HepG2 (cell line): Measurements from ENCODE around the gene ARCN1. TPM values are rescaled to one million over a fixed set of nuclear protein-coding genes. Genes with fewer than 3 reads are reported as not detected.

Experiments used
- AHR ChIP-seq: IDR thresholded peaks from 2 replicates; pipeline ENCODE4 v1.6.1; 2018; ENCODE audit warnings: missing genetic modification reagents, missing compliant biosample characterization
- CBX1 ChIP-seq: IDR thresholded peaks from one replicate; pipeline ENCODE4 v1.6.1; 2016; ENCODE audit warnings: antibody characterized with exemption, low read depth
- EP300 ChIP-seq, 3 experiments: sonication (generic) in 1 of 3; formaldehyde crosslinking in 1 of 3; IDR thresholded peaks; 2 replicates each; pipeline versions ENCODE4 v1.5.1 to v1.6.1; 2011 to 2020; ENCODE audit warnings: low read depth in 2 of 3, low read length in 2 of 3, borderline replicate concordance in 1 of 3, improper control_type of control experiment in 1 of 3, mild to moderate bottlenecking in 1 of 3, missing genetic modification reagents in 1 of 3, moderate library complexity in 1 of 3
- IRF2 ChIP-seq: IDR thresholded peaks from 2 replicates; pipeline ENCODE4 v1.6.1; 2018; ENCODE audit warnings: missing genetic modification reagents, missing compliant biosample characterization
- KDM1A ChIP-seq: IDR thresholded peaks from 2 replicates; pipeline ENCODE4 v1.6.1; 2016; ENCODE audit warnings: missing compliant biosample characterization
- KMT2B ChIP-seq: IDR thresholded peaks from 2 replicates; pipeline ENCODE4 v1.6.1; 2016; ENCODE audit warnings: missing genetic modification reagents, missing compliant biosample characterization
- YEATS2 ChIP-seq: sonication (generic); formaldehyde crosslinking; IDR thresholded peaks from 2 replicates; pipeline ENCODE4 v1.4.0; 2020; ENCODE audit warnings: missing genetic modification reagents, borderline replicate concordance
- polyA plus RNA-seq, 8 experiments: library from polyadenylated mRNA; depleted of rRNA in 3 of 8; stranded (reverse) in 7 of 8; unstranded in 1 of 8; fragments of >200 nt; fragmentation: Illumina TruSeq in 4 of 8; extraction: Trizol in 4 of 8; gene quantifications; 2 replicates each; pipeline versions ENCODE4 v1.2.1 to v1.2.3, GENCODE V29; 2011 to 2016; ENCODE audit warnings: low read depth in 4 of 8, missing spikeins in 1 of 8, mixed read lengths in 1 of 8; ENCODE audit not compliant: insufficient read depth in 1 of 8
- total RNA-seq, 5 experiments: library from RNA; depleted of rRNA; stranded (reverse); fragments of >200 nt; fragmentation: Illumina TruSeq; extraction: Trizol; gene quantifications; 2 replicates each; pipeline ENCODE4 v1.2.3, GENCODE V29; 2016; ENCODE audit warnings: low read depth in 1 of 5
- TF ChIP-seq, protein P1 (sequence below): sonication (generic); formaldehyde crosslinking; IDR thresholded peaks from 2 replicates; pipeline ENCODE4 v1.4.0; 2020; ENCODE audit warnings: missing genetic modification reagents
- TF ChIP-seq, protein P2 (sequence below): sonication (generic); formaldehyde crosslinking; IDR thresholded peaks from 2 replicates; pipeline ENCODE4 v1.5.1; 2020; ENCODE audit warnings: mild to moderate bottlenecking, missing genetic modification reagents, borderline replicate concordance
- TF ChIP-seq, protein P3 (sequence below): sonication (generic); formaldehyde crosslinking; IDR thresholded peaks from 2 replicates; pipeline ENCODE4 v1.5.0; 2020; ENCODE audit warnings: missing genetic modification reagents, mild to moderate bottlenecking, borderline replicate concordance
- TF ChIP-seq, protein P4 (sequence below): sonication (generic); formaldehyde crosslinking; IDR thresholded peaks from 2 replicates; pipeline ENCODE4 v1.4.0; 2020; ENCODE audit warnings: mild to moderate bottlenecking, missing genetic modification reagents
- TF ChIP-seq, protein P5 (sequence below): sonication (generic); formaldehyde crosslinking; IDR thresholded peaks from 2 replicates; pipeline ENCODE4 v1.5.0; 2020; ENCODE audit warnings: missing genetic modification reagents
- TF ChIP-seq, protein P6 (sequence below): sonication (generic); formaldehyde crosslinking; IDR thresholded peaks from 2 replicates; pipeline ENCODE4 v1.5.0; 2020; ENCODE audit warnings: missing genetic modification reagents

The ARCN1 gene
- total and polyA plus RNA-seq, 2 of the 13 experiments (the other 11 are each of a cell fraction or from before 2014, with no cell fraction given), result 148 to 200 TPM

DNA sequence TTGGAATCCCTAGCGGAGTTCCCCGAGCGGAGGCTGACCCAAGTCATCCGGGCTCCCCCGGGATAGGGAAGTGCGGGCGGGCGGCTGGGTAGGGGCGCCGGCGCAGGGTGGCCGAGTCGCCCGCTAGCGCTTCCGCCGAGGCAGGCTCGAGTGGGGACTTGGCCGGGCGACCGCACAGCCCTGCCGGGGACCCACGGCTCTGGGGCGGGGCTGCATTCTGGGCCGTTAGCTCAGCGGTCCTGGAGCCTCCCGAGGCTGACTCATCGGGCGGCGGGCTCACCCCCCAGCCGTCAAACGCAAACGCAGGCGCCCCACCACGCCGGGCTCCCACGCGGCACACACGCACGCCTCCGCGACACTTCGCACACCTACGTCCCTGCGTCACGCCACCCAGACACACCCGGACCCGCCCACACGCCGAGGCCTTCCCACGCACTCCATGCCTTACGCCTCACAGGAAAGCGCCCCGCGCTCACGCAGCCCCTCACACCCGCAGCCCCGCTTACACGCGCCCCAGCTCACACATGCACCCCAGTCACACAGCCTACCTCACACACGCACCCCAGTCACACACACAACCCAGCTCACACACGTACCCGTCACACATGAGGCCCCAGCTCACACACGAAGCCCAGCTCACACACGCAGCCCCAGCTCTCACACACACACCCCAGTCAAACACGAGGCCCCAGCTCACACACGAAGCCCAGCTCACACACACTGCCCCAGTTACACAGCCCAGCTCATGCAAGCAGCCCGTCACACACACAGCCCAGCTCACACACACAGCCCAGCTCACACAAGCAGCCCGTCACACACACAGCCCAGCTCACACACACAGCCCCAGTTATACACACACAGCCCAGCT is 36.4 kb downstream of the ARCN1 start (continued):
- TF ChIP-seq, protein P1, sequence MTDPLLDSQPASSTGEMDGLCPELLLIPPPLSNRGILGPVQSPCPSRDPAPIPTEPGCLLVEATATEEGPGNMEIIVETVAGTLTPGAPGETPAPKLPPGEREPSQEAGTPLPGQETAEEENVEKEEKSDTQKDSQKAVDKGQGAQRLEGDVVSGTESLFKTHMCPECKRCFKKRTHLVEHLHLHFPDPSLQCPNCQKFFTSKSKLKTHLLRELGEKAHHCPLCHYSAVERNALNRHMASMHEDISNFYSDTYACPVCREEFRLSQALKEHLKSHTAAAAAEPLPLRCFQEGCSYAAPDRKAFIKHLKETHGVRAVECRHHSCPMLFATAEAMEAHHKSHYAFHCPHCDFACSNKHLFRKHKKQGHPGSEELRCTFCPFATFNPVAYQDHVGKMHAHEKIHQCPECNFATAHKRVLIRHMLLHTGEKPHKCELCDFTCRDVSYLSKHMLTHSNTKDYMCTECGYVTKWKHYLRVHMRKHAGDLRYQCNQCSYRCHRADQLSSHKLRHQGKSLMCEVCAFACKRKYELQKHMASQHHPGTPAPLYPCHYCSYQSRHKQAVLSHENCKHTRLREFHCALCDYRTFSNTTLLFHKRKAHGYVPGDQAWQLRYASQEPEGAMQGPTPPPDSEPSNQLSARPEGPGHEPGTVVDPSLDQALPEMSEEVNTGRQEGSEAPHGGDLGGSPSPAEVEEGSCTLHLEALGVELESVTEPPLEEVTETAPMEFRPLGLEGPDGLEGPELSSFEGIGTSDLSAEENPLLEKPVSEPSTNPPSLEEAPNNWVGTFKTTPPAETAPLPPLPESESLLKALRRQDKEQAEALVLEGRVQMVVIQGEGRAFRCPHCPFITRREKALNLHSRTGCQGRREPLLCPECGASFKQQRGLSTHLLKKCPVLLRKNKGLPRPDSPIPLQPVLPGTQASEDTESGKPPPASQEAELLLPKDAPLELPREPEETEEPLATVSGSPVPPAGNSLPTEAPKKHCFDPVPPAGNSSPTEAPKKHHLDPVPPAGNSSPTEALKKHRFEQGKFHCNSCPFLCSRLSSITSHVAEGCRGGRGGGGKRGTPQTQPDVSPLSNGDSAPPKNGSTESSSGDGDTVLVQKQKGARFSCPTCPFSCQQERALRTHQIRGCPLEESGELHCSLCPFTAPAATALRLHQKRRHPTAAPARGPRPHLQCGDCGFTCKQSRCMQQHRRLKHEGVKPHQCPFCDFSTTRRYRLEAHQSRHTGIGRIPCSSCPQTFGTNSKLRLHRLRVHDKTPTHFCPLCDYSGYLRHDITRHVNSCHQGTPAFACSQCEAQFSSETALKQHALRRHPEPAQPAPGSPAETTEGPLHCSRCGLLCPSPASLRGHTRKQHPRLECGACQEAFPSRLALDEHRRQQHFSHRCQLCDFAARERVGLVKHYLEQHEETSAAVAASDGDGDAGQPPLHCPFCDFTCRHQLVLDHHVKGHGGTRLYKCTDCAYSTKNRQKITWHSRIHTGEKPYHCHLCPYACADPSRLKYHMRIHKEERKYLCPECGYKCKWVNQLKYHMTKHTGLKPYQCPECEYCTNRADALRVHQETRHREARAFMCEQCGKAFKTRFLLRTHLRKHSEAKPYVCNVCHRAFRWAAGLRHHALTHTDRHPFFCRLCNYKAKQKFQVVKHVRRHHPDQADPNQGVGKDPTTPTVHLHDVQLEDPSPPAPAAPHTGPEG (CRISPR knock-in tag), result 0 out of 2 replicates have a peak, but pooled peaks have one; percentile 30
- TF ChIP-seq KMT2B (CRISPR knock-in tag) (no peak), KDM1A (CRISPR knock-in tag) (no peak), EP300 (IDR thresholded peaks at IDR 0.05; ENCODE audit: low read depth in 2 of 2, low read length in 2 of 2) (no peak), EP300 (CRISPR knock-in tag; IDR thresholded peaks at IDR 0.05; ENCODE audit: borderline replicate concordance) (no peak), YEATS2 (no peak), AHR (no peak), CBX1 (no peak), IRF2 (CRISPR knock-in tag) (no peak)
- TF ChIP-seq, protein P2, sequence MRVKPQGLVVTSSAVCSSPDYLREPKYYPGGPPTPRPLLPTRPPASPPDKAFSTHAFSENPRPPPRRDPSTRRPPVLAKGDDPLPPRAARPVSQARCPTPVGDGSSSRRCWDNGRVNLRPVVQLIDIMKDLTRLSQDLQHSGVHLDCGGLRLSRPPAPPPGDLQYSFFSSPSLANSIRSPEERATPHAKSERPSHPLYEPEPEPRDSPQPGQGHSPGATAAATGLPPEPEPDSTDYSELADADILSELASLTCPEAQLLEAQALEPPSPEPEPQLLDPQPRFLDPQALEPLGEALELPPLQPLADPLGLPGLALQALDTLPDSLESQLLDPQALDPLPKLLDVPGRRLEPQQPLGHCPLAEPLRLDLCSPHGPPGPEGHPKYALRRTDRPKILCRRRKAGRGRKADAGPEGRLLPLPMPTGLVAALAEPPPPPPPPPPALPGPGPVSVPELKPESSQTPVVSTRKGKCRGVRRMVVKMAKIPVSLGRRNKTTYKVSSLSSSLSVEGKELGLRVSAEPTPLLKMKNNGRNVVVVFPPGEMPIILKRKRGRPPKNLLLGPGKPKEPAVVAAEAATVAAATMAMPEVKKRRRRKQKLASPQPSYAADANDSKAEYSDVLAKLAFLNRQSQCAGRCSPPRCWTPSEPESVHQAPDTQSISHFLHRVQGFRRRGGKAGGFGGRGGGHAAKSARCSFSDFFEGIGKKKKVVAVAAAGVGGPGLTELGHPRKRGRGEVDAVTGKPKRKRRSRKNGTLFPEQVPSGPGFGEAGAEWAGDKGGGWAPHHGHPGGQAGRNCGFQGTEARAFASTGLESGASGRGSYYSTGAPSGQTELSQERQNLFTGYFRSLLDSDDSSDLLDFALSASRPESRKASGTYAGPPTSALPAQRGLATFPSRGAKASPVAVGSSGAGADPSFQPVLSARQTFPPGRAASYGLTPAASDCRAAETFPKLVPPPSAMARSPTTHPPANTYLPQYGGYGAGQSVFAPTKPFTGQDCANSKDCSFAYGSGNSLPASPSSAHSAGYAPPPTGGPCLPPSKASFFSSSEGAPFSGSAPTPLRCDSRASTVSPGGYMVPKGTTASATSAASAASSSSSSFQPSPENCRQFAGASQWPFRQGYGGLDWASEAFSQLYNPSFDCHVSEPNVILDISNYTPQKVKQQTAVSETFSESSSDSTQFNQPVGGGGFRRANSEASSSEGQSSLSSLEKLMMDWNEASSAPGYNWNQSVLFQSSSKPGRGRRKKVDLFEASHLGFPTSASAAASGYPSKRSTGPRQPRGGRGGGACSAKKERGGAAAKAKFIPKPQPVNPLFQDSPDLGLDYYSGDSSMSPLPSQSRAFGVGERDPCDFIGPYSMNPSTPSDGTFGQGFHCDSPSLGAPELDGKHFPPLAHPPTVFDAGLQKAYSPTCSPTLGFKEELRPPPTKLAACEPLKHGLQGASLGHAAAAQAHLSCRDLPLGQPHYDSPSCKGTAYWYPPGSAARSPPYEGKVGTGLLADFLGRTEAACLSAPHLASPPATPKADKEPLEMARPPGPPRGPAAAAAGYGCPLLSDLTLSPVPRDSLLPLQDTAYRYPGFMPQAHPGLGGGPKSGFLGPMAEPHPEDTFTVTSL, result no peak
- TF ChIP-seq, protein P3, sequence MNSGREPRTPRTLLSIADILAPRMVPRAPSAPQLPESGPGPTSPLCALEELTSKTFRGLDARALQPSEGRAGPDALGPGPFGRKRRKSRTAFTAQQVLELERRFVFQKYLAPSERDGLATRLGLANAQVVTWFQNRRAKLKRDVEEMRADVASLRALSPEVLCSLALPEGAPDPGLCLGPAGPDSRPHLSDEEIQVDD, result no peak
- TF ChIP-seq, protein P4, sequence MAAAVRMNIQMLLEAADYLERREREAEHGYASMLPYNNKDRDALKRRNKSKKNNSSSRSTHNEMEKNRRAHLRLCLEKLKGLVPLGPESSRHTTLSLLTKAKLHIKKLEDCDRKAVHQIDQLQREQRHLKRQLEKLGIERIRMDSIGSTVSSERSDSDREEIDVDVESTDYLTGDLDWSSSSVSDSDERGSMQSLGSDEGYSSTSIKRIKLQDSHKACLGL (CRISPR knock-in tag), result peak; percentile 21; the same call in 1 of the 2 replicates
- TF ChIP-seq, protein P5, sequence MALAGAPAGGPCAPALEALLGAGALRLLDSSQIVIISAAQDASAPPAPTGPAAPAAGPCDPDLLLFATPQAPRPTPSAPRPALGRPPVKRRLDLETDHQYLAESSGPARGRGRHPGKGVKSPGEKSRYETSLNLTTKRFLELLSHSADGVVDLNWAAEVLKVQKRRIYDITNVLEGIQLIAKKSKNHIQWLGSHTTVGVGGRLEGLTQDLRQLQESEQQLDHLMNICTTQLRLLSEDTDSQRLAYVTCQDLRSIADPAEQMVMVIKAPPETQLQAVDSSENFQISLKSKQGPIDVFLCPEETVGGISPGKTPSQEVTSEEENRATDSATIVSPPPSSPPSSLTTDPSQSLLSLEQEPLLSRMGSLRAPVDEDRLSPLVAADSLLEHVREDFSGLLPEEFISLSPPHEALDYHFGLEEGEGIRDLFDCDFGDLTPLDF (CRISPR knock-in tag), result no peak
- TF ChIP-seq, protein P6, sequence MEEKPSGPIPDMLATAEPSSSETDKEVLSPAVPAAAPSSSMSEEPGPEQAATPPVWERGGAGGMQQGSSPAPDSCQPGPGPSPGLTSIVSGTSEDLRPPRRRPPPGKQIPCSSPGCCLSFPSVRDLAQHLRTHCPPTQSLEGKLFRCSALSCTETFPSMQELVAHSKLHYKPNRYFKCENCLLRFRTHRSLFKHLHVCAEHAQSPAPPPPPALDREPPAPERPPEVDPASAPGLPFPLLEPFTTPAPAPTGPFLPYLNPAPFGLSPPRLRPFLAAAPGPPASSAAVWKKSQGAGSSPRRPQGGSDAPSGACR (CRISPR knock-in tag), result no peak
